Endothelial cell of umbilical vein (primary cell): Measurements from ENCODE around the gene STYK1.

ENCODE experiments used
- GATA2 ChIP-seq: IDR thresholded peaks from 2 replicates; pipeline ENCODE4 v1.7.0; 2011; ENCODE audit warnings: low read depth, mild to moderate bottlenecking, moderate library complexity, mixed read lengths, low read length; ENCODE audit not compliant: insufficient read length, insufficient read depth
- JUN ChIP-seq: IDR thresholded peaks from 2 replicates; pipeline ENCODE4 v1.6.1; 2011; ENCODE audit warnings: borderline replicate concordance, low read depth; ENCODE audit not compliant: insufficient read length, insufficient read depth
- POLR2A ChIP-seq: IDR thresholded peaks from 2 replicates; pipeline ENCODE4 v1.6.1; 2012; ENCODE audit warnings: low read depth, mild to moderate bottlenecking, control low read depth, low read length
- POLR2AphosphoS5 ChIP-seq: IDR thresholded peaks from 2 replicates; pipeline ENCODE4 v1.6.1; 2012; ENCODE audit warnings: low read depth, mild to moderate bottlenecking, control low read depth, low read length, moderate library complexity; ENCODE audit not compliant: insufficient read depth
- TF ChIP-seq, protein P1 (sequence below), 2 donors: IDR thresholded peaks; 1 replicate in 1 of 2; 2 replicates in 1 of 2; pipeline ENCODE4 v1.5.1; 2011; ENCODE audit warnings: low read length in 2 of 2, mild to moderate bottlenecking in 2 of 2, moderate library complexity in 2 of 2, control low read depth in 1 of 2, inconsistent platforms in 1 of 2, low read depth in 1 of 2; ENCODE audit not compliant: insufficient read depth in 1 of 2; ENCODE audit errors: extremely low read depth in 1 of 2

DNA sequence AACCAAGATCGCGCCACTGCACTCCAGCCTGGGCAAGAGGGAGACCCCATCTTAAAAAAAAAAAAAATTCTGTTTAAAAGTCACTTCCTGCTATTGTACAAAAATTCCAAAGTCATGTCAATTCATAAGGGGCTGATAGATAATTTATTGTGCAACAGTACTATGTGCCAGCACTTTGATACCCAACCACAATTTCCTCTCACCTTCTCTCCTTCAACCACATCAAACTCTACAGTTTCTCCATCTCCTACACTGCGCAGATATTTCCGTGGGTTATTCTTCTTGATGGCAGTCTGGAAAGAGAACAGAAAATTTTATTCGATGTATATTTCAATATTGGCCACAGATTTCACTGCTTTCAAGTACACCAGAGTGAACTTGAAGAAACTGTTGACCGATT is 41.6 kb upstream of the STYK1 start:
- TF ChIP-seq JUN = no peak
- TF ChIP-seq POLR2AphosphoS5 = no peak
- TF ChIP-seq, protein P1, sequence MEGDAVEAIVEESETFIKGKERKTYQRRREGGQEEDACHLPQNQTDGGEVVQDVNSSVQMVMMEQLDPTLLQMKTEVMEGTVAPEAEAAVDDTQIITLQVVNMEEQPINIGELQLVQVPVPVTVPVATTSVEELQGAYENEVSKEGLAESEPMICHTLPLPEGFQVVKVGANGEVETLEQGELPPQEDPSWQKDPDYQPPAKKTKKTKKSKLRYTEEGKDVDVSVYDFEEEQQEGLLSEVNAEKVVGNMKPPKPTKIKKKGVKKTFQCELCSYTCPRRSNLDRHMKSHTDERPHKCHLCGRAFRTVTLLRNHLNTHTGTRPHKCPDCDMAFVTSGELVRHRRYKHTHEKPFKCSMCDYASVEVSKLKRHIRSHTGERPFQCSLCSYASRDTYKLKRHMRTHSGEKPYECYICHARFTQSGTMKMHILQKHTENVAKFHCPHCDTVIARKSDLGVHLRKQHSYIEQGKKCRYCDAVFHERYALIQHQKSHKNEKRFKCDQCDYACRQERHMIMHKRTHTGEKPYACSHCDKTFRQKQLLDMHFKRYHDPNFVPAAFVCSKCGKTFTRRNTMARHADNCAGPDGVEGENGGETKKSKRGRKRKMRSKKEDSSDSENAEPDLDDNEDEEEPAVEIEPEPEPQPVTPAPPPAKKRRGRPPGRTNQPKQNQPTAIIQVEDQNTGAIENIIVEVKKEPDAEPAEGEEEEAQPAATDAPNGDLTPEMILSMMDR (IDR thresholded peaks at IDR 0.05; ENCODE audit: extremely low read depth in 1 of 2, insufficient read depth in 1 of 2, low read depth in 1 of 2, low read length in 2 of 2) = no peak
- no peak for TF ChIP-seq POLR2A
- TF ChIP-seq GATA2 = no peak
